GM10248 (cell line): ENCODE data around the gene CRYBA4.

Experiments
- CTCF ChIA-PET: fragments of 300-600 bp; sonication (Branson Sonifier 250); formaldehyde crosslinking; extraction: SDS; loops from one replicate; lab custom pipeline; 2021; ENCODE audit warnings: antibody characterized with exemption; lab: Yijun Ruan, JAX
- POLR2A ChIA-PET: fragments of 350-650 bp; sonication (Branson Sonifier 250); formaldehyde crosslinking; extraction: SDS; loops from one replicate; lab custom pipeline; 2020; ENCODE audit warnings: antibody characterized with exemption; lab: Yijun Ruan, JAX
- DNase-seq: peaks from one replicate; pipeline ENCODE4 v3.0.0; 2012; ENCODE audit errors: extremely low spot score
- CTCF ChIP-seq: IDR thresholded peaks from 2 replicates; pipeline ENCODE4 v1.5.1; 2012; ENCODE audit warnings: mild to moderate bottlenecking, low read depth; ENCODE audit errors: extremely low read depth, missing control alignments, control extremely low read depth

CRYBA4 gene

GRCh38 chr22:26619510-26619909 lies 2.3 kb upstream of the CRYBA4 start:
- POLR2A ChIA-PET: no interaction called here

GRCh38 chr22:26620197-26620596 lies 1.6 kb upstream of the CRYBA4 start:
- no peak for TF ChIP-seq CTCF
- ChIA-PET POLR2A (no interaction called here), CTCF (interaction anchor here (1.3 kb wide), 1 partner anchor 46 kb away, joined by 4 read pairs; no protein-coding TSS in a partner anchor)
- no peak for DNase-seq

More at GRCh38 chr22:26619510-26619909, 2.3 kb upstream of the CRYBA4 start:
- CTCF ChIA-PET: no interaction called here
- TF ChIP-seq CTCF: no peak
- DNase-seq: no peak

- ChIA-PET POLR2A (no interaction called here), CTCF (interaction anchor here (0.7 to 1.8 kb wide), 9 partner anchors 12 to 257 kb away, joined by 3 to 6 read pairs (median 3); no protein-coding TSS in a partner anchor)
- TF ChIP-seq CTCF: no peak
- no peak for DNase-seq
Measured at GRCh38 chr22:26623984-26624383, 2.2 kb downstream of the CRYBA4 start.

GRCh38 chr22:26624803-26625202 lies 3.0 kb downstream of the CRYBA4 start:
- DNase-seq: no peak
- CTCF ChIA-PET: interaction anchor here (0.7 to 1.8 kb wide), 7 partner anchors 12 to 258 kb away, joined by 3 to 6 read pairs (median 3); no protein-coding TSS in a partner anchor
- POLR2A ChIA-PET: no interaction called here
- TF ChIP-seq CTCF: no peak

GRCh38 chr22:26629988-26630761 lies 8.4 kb downstream of the CRYBA4 start:
- no peak for TF ChIP-seq CTCF
- CTCF ChIA-PET: no interaction called here
- POLR2A ChIA-PET: no interaction called here
- no peak for DNase-seq

GRCh38 chr22:26631282-26631681 lies 9.5 kb downstream of the CRYBA4 start:
- no peak for TF ChIP-seq CTCF
- no peak for DNase-seq
- POLR2A ChIA-PET: no interaction called here
- CTCF ChIA-PET: interaction anchor here (0.9 kb wide), 1 partner anchor 11 kb away, joined by 5 read pairs; no protein-coding TSS in a partner anchor
